ENCODE results near the gene FEM1A. TPM values are rescaled to one million over a fixed set of nuclear protein-coding genes. Genes with fewer than 3 reads are reported as not detected.

The FEM1A gene
- total RNA-seq, 1 experiment from 2014 or later: 20.0 TPM

DNA sequence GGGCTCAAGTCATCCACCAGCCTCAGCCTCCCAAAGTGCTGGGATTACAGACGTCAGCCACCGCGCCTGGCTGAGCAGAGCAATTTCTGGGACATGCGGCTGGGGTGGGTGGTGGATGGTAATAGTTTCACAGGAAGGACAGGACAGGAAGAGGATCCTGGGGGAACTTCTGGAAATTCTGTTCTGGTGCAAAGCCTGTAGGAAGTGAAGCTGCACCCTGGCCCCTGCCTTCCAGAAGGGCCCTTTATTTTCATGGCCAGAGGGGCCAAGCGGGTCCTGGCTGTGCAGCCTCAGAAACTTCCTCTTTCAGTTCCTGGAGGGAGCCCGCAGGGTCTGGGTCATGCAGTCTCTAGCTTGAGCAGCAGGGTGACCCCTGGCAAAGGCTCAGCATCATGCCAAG lies 15.7 kb downstream of the FEM1A start:
- no peaks in the 10 kb centered on the region for H3K4me1 ChIP-seq (ENCODE audit: insufficient read depth, low read length)
- peaks cover 0 to 3% of the 10 kb centered on the region in 2 experiments; a peak in 2 of 5 replicates for H3K9me3 Mint-ChIP-seq
- no peaks in the 10 kb centered on the region for H3K36me3 Mint-ChIP-seq (ENCODE audit: insufficient read depth in 1 of 3, low read depth in 3 of 3)
- no peak overlapping the region for H3K14ac ChIP-seq (ENCODE audit: insufficient read depth, low read length)
- no peaks in the 10 kb centered on the region for H3K79me2 ChIP-seq (ENCODE audit: insufficient read depth, low read length)
- no peak overlapping the region for H3K4me2 ChIP-seq (ENCODE audit: insufficient read depth, insufficient read length, low read length)
- no peak for DNase-seq
- no peak overlapping the region for H3K27ac ChIP-seq (ENCODE audit: insufficient read length, low read depth, low read length)
- no peak overlapping the region for H3K56ac ChIP-seq (ENCODE audit: insufficient read length, low read depth, low read length)
- no peak overlapping the region for H3K4ac ChIP-seq (ENCODE audit: low read depth, low read length)
- TF ChIP-seq, protein P1, sequence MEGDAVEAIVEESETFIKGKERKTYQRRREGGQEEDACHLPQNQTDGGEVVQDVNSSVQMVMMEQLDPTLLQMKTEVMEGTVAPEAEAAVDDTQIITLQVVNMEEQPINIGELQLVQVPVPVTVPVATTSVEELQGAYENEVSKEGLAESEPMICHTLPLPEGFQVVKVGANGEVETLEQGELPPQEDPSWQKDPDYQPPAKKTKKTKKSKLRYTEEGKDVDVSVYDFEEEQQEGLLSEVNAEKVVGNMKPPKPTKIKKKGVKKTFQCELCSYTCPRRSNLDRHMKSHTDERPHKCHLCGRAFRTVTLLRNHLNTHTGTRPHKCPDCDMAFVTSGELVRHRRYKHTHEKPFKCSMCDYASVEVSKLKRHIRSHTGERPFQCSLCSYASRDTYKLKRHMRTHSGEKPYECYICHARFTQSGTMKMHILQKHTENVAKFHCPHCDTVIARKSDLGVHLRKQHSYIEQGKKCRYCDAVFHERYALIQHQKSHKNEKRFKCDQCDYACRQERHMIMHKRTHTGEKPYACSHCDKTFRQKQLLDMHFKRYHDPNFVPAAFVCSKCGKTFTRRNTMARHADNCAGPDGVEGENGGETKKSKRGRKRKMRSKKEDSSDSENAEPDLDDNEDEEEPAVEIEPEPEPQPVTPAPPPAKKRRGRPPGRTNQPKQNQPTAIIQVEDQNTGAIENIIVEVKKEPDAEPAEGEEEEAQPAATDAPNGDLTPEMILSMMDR (conservative IDR thresholded peaks at IDR 0.05): no peak
- no peak overlapping the region for H2BK12ac ChIP-seq (ENCODE audit: insufficient read length, low read depth, low read length)
- H3K27me3 ChIP-seq (ENCODE audit: insufficient read depth, low read length): no peaks in the 10 kb centered on the region
- H3K23me2 ChIP-seq (ENCODE audit: insufficient read length, low read depth, low read length, poor library complexity, severe bottlenecking): no peaks in the 10 kb centered on the region
- no peak overlapping the region for H2BK15ac ChIP-seq (ENCODE audit: low read depth, low read length)
- H2BK120ac ChIP-seq (ENCODE audit: low read depth, low read length, poor library complexity, severe bottlenecking): no peak overlapping the region
- no peak overlapping the region for H2BK20ac ChIP-seq (ENCODE audit: low read depth, low read length, poor library complexity, severe bottlenecking)
- H3K4me1 Mint-ChIP-seq: 0 out of 4 replicates have a peak, but pooled peaks cover 0 to 2% of the 10 kb centered on the region in 2 experiments
- no peaks in the 10 kb centered on the region for H4K20me1 ChIP-seq (ENCODE audit: control insufficient read depth, insufficient read depth, insufficient read length)
- H2AFZ ChIP-seq (ENCODE audit: low read length): no peak overlapping the region
- no peak overlapping the region for H2BK5ac ChIP-seq (ENCODE audit: insufficient read length, low read length)
- no peaks in the 10 kb centered on the region for H3K79me1 ChIP-seq (ENCODE audit: insufficient read depth, low read depth, low read length, poor library complexity, severe bottlenecking)
- no CpG with 5 or more reads among the region's 6 CpGs for WGBS (ENCODE audit: extremely low coverage, insufficient read length, low lambda C conversion rate)
- H3K9ac ChIP-seq (ENCODE audit: extremely low read depth, insufficient read length, low read length): no peak overlapping the region
- no peak overlapping the region for H2AK5ac ChIP-seq (ENCODE audit: insufficient read length, low read length)
- H3K27me3 Mint-ChIP-seq (ENCODE audit: low read depth): peaks cover 2% of the 10 kb centered on the region; the same call in 1 of the 2 replicates
- H4K8ac ChIP-seq (replicated peaks; ENCODE audit: insufficient read length, low read depth, low read length): no peak overlapping the region
- H3K23ac ChIP-seq (ENCODE audit: insufficient read length, low read depth, low read length): no peak overlapping the region
- H3K9me3 ChIP-seq (ENCODE audit: control insufficient read depth, low read depth, low read length): no peaks in the 10 kb centered on the region
- H4K5ac ChIP-seq (ENCODE audit: insufficient read length, low read depth, low read length): no peak overlapping the region
- no peak overlapping the region for H4K91ac ChIP-seq (ENCODE audit: insufficient read length, low read depth, low read length)
- H3T11ph ChIP-seq (ENCODE audit: low read length): no peak overlapping the region
- H3K18ac ChIP-seq (ENCODE audit: insufficient read length, low read depth, low read length): no peak overlapping the region
- no peak overlapping the region for H3K4me3 Mint-ChIP-seq
- no peak overlapping the region for H3K27ac Mint-ChIP-seq
